HepG2 (cell line): ENCODE measurements around the gene ZNF513. TPM values are rescaled to one million over a fixed set of nuclear protein-coding genes. Genes with fewer than 3 reads are reported as not detected.

Experiments used
- CEBPG ChIP-seq: IDR thresholded peaks from 2 replicates; pipeline ENCODE4 v1.6.1; 2016
- CHD4 ChIP-seq: fragments of 200-600 bp; sonication (generic); IDR thresholded peaks from 2 replicates; pipeline ENCODE4 v1.7.0; 2017; ENCODE audit warnings: mild to moderate bottlenecking, low read length, borderline replicate concordance
- CTCF ChIP-seq: sonication (generic); formaldehyde crosslinking; IDR thresholded peaks from 2 replicates; pipeline ENCODE4 v1.5.0; 2020; ENCODE audit warnings: mild to moderate bottlenecking, missing genetic modification reagents, moderate library complexity
- DNMT3B ChIP-seq: conservative IDR thresholded peaks from 2 replicates; pipeline ENCODE4 v1.6.1; 2016; ENCODE audit warnings: missing biosample characterization, control low read depth
- ERF ChIP-seq: IDR thresholded peaks from 2 replicates; pipeline ENCODE4 v1.6.1; 2018; ENCODE audit warnings: missing biosample characterization, missing genetic modification reagents
- HOXA5 ChIP-seq: sonication (generic); formaldehyde crosslinking; IDR thresholded peaks from 2 replicates; pipeline ENCODE4 v1.4.0; 2020; ENCODE audit warnings: missing genetic modification reagents
- KDM2A ChIP-seq: sonication (generic); formaldehyde crosslinking; IDR thresholded peaks from 2 replicates; pipeline ENCODE4 v1.4.0; 2020; ENCODE audit warnings: low read depth, missing genetic modification reagents, borderline replicate concordance
- KMT2B ChIP-seq: IDR thresholded peaks from 2 replicates; pipeline ENCODE4 v1.6.1; 2016; ENCODE audit warnings: missing genetic modification reagents, missing compliant biosample characterization
- MXI1 ChIP-seq: IDR thresholded peaks from 3 replicates; pipeline ENCODE4 v1.6.1; 2012; ENCODE audit warnings: low read depth, low read length, inconsistent platforms, borderline replicate concordance
- NR0B2 ChIP-seq: sonication (generic); formaldehyde crosslinking; IDR thresholded peaks from 2 replicates; pipeline ENCODE4 v1.4.0; 2020; ENCODE audit warnings: mild to moderate bottlenecking, missing genetic modification reagents
- SOX5 ChIP-seq: IDR thresholded peaks from 2 replicates; pipeline ENCODE4 v1.6.1; 2016; ENCODE audit warnings: borderline replicate concordance
- ZBTB7B ChIP-seq: sonication (generic); formaldehyde crosslinking; IDR thresholded peaks from 2 replicates; pipeline ENCODE4 v1.4.0; 2020; ENCODE audit warnings: missing genetic modification reagents
- ZGPAT ChIP-seq: IDR thresholded peaks from 2 replicates; pipeline ENCODE4 v1.6.1; 2016; ENCODE audit warnings: mild to moderate bottlenecking
- ZNF441 ChIP-seq: sonication (generic); formaldehyde crosslinking; IDR thresholded peaks from 2 replicates; pipeline ENCODE4 v1.7.0; 2021; ENCODE audit warnings: missing genetic modification reagents, borderline replicate concordance
- ZNF496 ChIP-seq: sonication (generic); formaldehyde crosslinking; IDR thresholded peaks from 2 replicates; pipeline ENCODE4 v1.8.1; 2023; ENCODE audit warnings: mild to moderate bottlenecking, moderate library complexity, missing genetic modification reagents; ENCODE audit not compliant: insufficient replicate concordance
- ZNF614 ChIP-seq: IDR thresholded peaks from 2 replicates; pipeline ENCODE4 v1.6.1; 2018; ENCODE audit warnings: missing biosample characterization, missing genetic modification reagents, inconsistent platforms, borderline replicate concordance
- ZNF660 ChIP-seq: sonication (generic); formaldehyde crosslinking; IDR thresholded peaks from 2 replicates; pipeline ENCODE4 v1.5.1; 2020; ENCODE audit warnings: mild to moderate bottlenecking, low read depth, missing genetic modification reagents, borderline replicate concordance
- ZSCAN25 ChIP-seq: sonication (generic); formaldehyde crosslinking; IDR thresholded peaks from 2 replicates; pipeline ENCODE4 v1.8.0; 2022; ENCODE audit warnings: mild to moderate bottlenecking, missing genetic modification reagents
- polyA plus RNA-seq, 8 experiments: library from polyadenylated mRNA; depleted of rRNA in 3 of 8; stranded (reverse) in 7 of 8; unstranded in 1 of 8; fragments of >200 nt; fragmentation: Illumina TruSeq in 4 of 8; extraction: Trizol in 4 of 8; gene quantifications; 2 replicates each; pipeline versions ENCODE4 v1.2.1 to v1.2.3, GENCODE V29; 2011 to 2016; ENCODE audit warnings: low read depth in 4 of 8, missing spikeins in 1 of 8, mixed read lengths in 1 of 8; ENCODE audit not compliant: insufficient read depth in 1 of 8
- total RNA-seq, 5 experiments: library from RNA; depleted of rRNA; stranded (reverse); fragments of >200 nt; fragmentation: Illumina TruSeq; extraction: Trizol; gene quantifications; 2 replicates each; pipeline ENCODE4 v1.2.3, GENCODE V29; 2016; ENCODE audit warnings: low read depth in 1 of 5
- TF ChIP-seq, protein P1 (sequence below): sonication (generic); formaldehyde crosslinking; IDR thresholded peaks from 2 replicates; pipeline ENCODE4 v1.4.0; 2020; ENCODE audit warnings: missing genetic modification reagents
- TF ChIP-seq, protein P2 (sequence below), 2 experiments: sonication (generic) in 1 of 2; formaldehyde crosslinking in 1 of 2; IDR thresholded peaks; 2 replicates each; pipeline versions ENCODE4 v1.5.1 to v1.6.1; 2011 to 2020; ENCODE audit warnings: borderline replicate concordance in 1 of 2, low read depth in 1 of 2, low read length in 1 of 2, mild to moderate bottlenecking in 1 of 2, missing genetic modification reagents in 1 of 2, moderate library complexity in 1 of 2

Gene ZNF513
- total and polyA plus RNA-seq, 2 of the 13 experiments (the other 11 are each of a cell fraction or from before 2014, with no cell fraction given) = 4.9 to 6.3 TPM

- TF ChIP-seq, protein P1, sequence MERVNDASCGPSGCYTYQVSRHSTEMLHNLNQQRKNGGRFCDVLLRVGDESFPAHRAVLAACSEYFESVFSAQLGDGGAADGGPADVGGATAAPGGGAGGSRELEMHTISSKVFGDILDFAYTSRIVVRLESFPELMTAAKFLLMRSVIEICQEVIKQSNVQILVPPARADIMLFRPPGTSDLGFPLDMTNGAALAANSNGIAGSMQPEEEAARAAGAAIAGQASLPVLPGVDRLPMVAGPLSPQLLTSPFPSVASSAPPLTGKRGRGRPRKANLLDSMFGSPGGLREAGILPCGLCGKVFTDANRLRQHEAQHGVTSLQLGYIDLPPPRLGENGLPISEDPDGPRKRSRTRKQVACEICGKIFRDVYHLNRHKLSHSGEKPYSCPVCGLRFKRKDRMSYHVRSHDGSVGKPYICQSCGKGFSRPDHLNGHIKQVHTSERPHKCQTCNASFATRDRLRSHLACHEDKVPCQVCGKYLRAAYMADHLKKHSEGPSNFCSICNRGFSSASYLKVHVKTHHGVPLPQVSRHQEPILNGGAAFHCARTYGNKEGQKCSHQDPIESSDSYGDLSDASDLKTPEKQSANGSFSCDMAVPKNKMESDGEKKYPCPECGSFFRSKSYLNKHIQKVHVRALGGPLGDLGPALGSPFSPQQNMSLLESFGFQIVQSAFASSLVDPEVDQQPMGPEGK (CRISPR knock-in tag) = peak; percentile 26; the same call in 1 of the 2 replicates
- TF ChIP-seq, protein P2, sequence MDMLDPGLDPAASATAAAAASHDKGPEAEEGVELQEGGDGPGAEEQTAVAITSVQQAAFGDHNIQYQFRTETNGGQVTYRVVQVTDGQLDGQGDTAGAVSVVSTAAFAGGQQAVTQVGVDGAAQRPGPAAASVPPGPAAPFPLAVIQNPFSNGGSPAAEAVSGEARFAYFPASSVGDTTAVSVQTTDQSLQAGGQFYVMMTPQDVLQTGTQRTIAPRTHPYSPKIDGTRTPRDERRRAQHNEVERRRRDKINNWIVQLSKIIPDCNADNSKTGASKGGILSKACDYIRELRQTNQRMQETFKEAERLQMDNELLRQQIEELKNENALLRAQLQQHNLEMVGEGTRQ (IDR thresholded peaks at IDR 0.05; ENCODE audit: low read depth, low read length) = no peak
- TF ChIP-seq, protein P2 (CRISPR knock-in tag; IDR thresholded peaks at IDR 0.05; ENCODE audit: borderline replicate concordance) = no peak
- no peak for TF ChIP-seq DNMT3B (CRISPR knock-in tag)
- peak; percentile 53; the same call in 1 of the 2 replicates for TF ChIP-seq ZGPAT
- 0 out of 2 replicates have a peak, but pooled peaks have one; percentile 18 for TF ChIP-seq SOX5 (CRISPR knock-in tag)
- TF ChIP-seq ZNF441 (CRISPR knock-in tag) = 0 out of 2 replicates have a peak, but pooled peaks have one; percentile 31
- no peak for TF ChIP-seq KDM2A (CRISPR knock-in tag)
- no peak for TF ChIP-seq ZNF496 (CRISPR knock-in tag)
- TF ChIP-seq ZBTB7B (CRISPR knock-in tag) = peak; percentile 78
- 0 out of 2 replicates have a peak, but pooled peaks have one; percentile 33 for TF ChIP-seq KMT2B
- TF ChIP-seq CTCF (CRISPR knock-in tag) = peak; percentile 83
- TF ChIP-seq ZNF660 (CRISPR knock-in tag) = no peak
- no peak for TF ChIP-seq NR0B2 (CRISPR knock-in tag)
- 0 out of 2 replicates have a peak, but pooled peaks have one; percentile 12 for TF ChIP-seq CEBPG
- TF ChIP-seq MXI1 = peak; percentile 42; the same call in 1 of the 3 replicates
- peak; percentile 58; the same call in 1 of the 2 replicates for TF ChIP-seq ERF
- TF ChIP-seq HOXA5 (CRISPR knock-in tag) = 0 out of 2 replicates have a peak, but pooled peaks have one; percentile 51
- no peak for TF ChIP-seq CHD4
- no peak for TF ChIP-seq ZNF614 (CRISPR knock-in tag)
- TF ChIP-seq ZSCAN25 (CRISPR knock-in tag) = no peak
Measured at GRCh38 chr2:27407798-27408491, 27.4 kb upstream of the ZNF513 start (continued).
